ENCODE data around the gene CDH12. TPM values are rescaled to one million over a fixed set of nuclear protein-coding genes. Genes with fewer than 3 reads are reported as not detected.
"Not testable (repeated sequence)": the region's sequence is repeated elsewhere in the genome, so short reads cannot be mapped to it uniquely, and the experiment has no call there.

The CDH12 gene
- total RNA-seq (2014; rRNA removed; shearing (Covaris generic); ENCODE audit: low replicate concordance), result not detected in 2 replicates

DNA sequence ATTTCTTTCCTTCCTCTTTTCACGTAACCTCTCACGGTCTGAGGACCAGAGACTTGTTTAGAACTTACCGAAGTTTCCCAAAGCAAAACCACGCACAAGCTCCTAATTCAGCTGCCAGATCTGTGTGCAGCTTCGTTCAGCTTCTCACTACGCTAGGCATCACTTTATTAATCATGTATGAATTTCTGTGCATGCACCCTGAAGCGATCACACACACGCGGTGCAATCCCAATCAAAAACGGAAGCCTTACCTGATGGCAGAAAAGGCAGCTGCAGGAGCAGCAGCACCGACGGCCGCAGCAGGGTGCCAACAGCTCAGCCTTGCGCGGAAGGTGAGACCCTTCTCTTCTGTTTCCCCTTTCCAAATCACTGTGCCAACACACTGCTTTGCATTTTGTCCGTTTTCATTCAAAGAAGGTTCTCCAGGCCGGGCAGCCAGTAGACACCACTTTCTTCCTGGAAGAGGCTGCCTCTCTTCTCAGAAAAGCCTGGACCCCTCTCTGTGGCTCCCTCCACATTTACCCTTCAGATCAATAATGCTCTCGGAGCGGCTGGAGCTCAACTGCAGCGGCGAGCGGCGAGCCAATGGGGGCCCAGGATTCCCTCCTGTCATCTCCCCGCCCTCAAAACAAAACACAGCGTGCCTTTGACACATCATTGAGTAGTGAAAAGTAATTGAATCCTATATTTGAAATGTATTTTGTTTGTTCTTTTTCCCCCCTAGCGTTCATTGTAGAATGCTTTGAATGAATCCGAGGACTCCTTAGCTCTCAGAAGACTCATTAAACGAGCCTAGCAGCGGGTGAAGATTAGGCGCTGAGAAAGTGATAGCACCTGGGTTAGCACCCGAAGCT lies at the start of gene CDH12:
Gene CDH12, minus strand, starts transcription at position 538 of the 854 bp plus-strand sequence.
- no peak for DNase-seq (ENCODE audit: low read depth)
- in situ Hi-C loops (cut with HindIII; ENCODE audit: low pct_unique_long_range_greater_than_20kb, low sequenced_read_pairs), result no loop called here

DNA sequence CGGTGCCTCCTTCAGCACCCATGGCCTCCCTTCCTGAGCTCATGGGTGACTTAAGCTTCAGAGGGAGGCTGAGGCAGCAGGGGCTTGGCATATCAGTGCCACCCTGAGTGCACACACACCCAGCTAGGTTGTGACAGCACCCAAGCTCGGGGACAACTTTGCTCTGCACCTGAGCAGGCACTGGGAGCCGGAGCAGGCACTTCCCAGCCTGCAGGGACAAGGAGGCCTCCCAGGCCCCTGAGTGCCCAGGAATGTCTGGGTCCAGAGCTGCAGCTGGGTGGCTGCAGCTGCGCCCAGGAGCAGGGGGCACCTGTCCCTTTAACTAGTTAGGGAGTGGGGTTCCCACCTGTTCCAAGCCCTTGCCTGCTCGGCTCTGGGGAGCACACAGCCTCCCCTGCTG lies 48.7 kb upstream of the CDH12 start:
- DNase-seq (ENCODE audit: low read depth), result no peak

DNA sequence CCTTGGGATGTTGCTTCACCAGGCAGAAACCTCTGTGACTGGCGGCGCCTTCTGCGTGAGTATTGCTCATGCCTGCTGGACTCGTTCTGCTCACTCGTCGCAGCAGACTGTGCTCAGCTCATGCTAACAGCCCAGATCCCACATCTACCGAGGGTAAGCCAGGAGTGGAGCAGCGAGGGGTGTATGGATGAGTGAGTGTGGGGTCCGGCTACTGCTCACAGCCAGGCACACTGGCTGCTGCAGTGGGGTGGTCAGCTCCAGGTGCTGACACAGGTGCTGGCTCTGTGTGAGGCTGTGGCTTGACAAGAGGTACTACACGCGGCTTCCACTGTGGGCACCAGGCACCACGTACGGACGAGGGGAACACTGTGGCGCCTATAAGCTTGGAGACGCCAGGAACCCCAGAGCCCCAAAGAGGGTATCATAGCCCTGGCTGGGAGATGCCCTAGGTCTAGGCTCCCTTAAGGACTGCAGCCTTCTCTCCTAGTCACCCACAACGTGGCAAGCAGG lies 47.7 kb upstream of the CDH12 start:
- no peak for DNase-seq (ENCODE audit: low read depth)
- in situ Hi-C loops (cut with HindIII; ENCODE audit: low pct_unique_long_range_greater_than_20kb, low sequenced_read_pairs), result no loop called here

More for the DNA sequence above, 48.7 kb upstream of the CDH12 start:
- in situ Hi-C loops (cut with HindIII; ENCODE audit: low pct_unique_long_range_greater_than_20kb, low sequenced_read_pairs), result no loop called here

DNA sequence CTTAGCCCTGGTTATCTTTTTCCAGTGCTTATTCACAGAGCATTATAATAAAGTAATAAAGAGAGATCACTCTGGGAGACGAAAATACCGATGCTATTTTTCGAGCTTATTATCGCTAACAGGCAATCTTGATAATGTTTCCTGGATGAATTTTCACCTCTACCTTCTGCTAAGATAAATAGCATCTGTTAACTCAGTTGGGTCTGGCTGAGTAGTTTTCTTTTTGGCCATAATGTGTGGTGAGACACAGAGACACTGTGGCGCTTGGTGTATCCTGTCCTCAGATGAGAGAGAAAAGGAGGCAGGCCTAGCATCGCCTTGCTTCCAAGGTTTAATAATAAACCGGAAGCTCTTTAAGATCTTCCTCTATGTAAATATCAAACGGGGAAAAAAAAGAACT lies 46.2 kb upstream of the CDH12 start:
- in situ Hi-C loops (cut with HindIII; ENCODE audit: low pct_unique_long_range_greater_than_20kb, low sequenced_read_pairs), result no loop called here
- DNase-seq (ENCODE audit: low read depth), result no peak

DNA sequence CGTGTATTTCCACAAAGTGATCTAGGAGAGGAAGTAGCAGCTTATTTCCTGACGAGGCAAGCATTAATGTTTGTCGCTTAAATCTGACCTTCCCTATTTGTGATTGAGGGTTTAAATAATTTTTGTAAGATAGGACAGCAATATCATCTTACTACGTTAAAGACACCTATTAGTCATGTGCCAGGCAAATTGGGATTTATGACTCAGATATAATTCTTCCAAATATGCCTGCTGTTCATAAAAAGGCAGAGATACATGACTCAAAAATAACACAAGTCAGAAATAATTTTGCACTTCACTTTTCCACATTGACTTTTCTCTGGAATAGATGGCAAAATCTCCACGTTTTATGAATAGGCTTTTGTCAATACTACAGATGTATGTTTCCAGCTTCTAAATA lies 43.0 kb upstream of the CDH12 start:
- no peak for DNase-seq (ENCODE audit: low read depth)
- in situ Hi-C loops (cut with HindIII; ENCODE audit: low pct_unique_long_range_greater_than_20kb, low sequenced_read_pairs), result no loop called here

DNA sequence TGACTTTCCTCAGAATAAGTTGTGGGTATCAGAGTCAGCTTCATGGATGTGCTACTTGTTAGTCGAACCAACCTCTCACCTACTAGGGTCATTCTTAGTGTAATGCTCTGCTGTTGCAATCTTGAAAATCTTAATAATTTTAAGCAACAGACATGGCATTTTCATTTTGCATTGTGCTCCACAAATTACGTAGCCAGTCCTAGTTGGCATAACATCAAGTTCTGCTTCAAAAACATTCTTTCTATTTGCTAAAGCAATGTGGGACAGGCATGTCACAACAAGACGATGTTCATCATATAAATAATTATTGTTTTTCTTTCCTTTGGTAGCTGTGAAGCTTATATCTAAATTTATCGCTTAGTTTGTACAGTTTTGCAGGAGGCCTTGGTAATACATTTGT lies 39.3 kb upstream of the CDH12 start:
- in situ Hi-C loops (cut with HindIII; ENCODE audit: low pct_unique_long_range_greater_than_20kb, low sequenced_read_pairs), result no loop called here
- DNase-seq (ENCODE audit: low read depth), result no peak

DNA sequence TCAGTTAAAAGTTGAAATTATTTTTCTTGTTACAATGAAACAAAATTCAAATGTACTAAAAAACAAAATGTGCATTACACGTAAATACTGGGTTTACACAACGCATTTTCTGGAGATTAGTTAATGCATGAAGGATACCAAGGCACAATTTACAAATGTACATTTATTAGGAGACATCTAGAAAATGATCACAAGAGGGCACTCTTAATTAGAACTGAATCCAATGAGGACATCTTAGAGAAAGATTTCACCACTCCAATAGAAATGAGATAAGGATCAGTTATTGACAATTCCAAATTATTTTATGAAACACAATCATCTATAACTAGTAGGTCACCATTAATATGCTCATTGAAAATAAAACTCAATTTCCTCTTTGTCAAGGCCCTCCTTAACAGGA lies 36.6 kb upstream of the CDH12 start:
- DNase-seq (ENCODE audit: low read depth), result no peak
- in situ Hi-C loops (cut with HindIII; ENCODE audit: low pct_unique_long_range_greater_than_20kb, low sequenced_read_pairs), result no loop called here

DNA sequence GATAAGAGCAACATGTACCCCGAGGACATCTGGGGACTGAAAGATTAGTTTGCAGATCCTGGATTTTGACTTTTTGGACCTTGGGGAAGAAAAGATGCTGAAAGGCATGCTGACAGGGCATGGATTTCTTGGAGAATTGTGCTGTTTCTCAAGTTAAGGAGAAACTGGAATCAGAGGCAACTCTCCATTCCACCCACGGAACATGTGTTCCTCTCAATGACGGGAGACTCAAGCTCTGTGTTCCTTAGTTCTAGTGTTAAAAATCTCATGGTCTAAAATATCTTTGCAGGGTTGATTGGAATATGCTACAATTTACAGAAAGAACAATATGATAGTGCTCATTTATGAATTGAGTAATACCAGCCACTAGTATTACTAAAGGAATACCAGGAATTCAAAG lies 34.4 kb upstream of the CDH12 start:
- in situ Hi-C loops (cut with HindIII; ENCODE audit: low pct_unique_long_range_greater_than_20kb, low sequenced_read_pairs), result no loop called here
- no peak for DNase-seq (ENCODE audit: low read depth)

DNA sequence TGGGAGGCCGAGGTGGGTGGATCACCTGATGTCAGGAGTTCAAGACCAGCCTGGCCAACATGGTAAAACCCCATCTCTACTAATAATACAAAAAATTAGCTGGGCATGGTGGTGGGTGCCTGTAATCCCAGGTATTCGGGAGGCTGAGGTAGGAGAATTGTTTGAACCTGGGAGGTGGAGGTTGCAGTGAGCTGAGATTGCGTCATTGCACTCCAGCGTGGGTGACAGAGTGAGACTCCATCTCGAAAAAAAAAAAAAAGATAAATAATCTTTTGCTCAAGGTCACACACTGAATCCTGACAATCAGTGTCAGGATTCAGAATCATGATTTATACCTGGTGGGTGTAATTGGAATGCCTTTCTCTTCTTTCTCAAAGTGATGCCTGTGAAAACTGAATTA lies 5.8 kb upstream of the CDH12 start:
- in situ Hi-C loops (cut with HindIII; ENCODE audit: low pct_unique_long_range_greater_than_20kb, low sequenced_read_pairs); DNase-seq (ENCODE audit: low read depth): not testable (repeated sequence)

DNA sequence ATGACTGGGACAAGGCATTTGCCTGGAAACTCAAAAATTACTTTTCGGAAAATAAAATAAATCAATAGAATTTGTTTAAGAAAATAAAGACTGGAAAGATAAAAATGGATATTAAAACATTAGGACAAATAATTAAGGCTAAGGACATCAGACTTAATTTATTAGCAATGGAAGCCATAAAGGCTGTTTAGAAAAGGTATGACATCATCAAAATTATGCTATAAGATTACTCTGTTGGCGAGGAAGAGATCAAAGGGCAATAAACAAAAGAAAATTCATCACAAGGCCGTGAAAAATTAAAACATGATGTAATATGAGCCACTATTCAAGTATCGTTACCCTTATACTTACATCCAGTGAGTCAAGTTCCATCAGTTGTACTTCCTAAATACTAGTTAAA lies 2.7 kb upstream of the CDH12 start:
- in situ Hi-C loops (cut with HindIII; ENCODE audit: low pct_unique_long_range_greater_than_20kb, low sequenced_read_pairs), result no loop called here
- no peak for DNase-seq (ENCODE audit: low read depth)

DNA sequence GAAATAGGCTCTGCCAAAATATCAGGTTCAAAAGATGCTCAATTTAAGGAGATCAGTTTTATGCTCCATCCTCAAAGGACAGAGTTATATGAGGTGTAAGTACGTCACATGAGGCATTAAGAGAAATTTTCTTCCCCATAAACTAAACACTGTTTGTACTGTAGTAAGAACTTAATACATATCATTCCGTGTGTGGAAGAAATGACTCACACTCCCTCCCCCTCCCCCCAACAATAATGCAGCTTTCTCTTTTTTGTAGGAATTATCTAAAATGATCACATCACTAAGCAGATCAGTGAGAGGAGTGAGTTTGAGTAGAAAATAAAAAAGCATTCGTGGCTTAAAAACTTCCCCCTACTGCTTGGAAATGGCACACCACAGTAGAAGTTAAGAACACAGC lies 2.2 kb downstream of the CDH12 start:
- in situ Hi-C loops (cut with HindIII; ENCODE audit: low pct_unique_long_range_greater_than_20kb, low sequenced_read_pairs), result no loop called here
- DNase-seq (ENCODE audit: low read depth), result no peak

DNA sequence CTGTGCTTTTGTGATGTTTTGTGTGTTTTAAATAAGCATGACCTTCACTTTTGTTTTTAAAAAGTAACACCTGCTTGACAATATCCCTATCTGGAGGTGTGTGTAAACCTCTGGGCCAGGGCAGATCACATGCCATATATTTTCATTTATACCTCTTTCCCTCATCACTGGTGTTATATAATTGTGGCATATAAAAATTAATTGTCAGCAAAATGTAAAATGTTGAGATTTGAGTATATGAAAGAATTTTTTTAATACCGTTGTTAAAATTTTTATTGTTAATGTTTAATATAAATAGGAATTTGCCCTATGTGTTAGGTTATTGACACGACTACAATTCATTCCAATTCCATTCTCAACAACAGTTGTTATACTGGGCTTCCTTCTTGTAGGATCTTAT lies 6.5 kb downstream of the CDH12 start:
- no peak for DNase-seq (ENCODE audit: low read depth)
- in situ Hi-C loops (cut with HindIII; ENCODE audit: low pct_unique_long_range_greater_than_20kb, low sequenced_read_pairs), result no loop called here

DNA sequence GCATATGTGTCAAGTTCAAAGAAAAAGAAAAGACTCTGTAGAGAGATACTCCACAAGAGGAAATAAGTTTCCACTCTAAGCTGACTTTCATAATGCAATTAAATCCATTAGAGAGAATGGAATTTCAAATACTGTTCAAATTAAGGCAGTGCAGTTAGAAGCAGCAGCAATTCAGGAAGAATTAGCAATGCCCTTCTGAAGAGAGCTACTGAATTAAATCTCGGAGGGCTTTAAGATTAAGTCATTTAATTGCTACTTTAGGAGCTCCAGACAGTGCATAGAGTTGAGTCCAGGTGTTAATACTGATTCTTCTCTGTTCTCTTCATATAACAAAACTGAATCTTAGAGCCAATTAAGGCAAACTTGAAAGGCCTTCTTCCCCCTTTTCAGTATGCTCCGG lies 8.5 kb downstream of the CDH12 start:
- no peak for DNase-seq (ENCODE audit: low read depth)
- in situ Hi-C loops (cut with HindIII; ENCODE audit: low pct_unique_long_range_greater_than_20kb, low sequenced_read_pairs), result no loop called here

DNA sequence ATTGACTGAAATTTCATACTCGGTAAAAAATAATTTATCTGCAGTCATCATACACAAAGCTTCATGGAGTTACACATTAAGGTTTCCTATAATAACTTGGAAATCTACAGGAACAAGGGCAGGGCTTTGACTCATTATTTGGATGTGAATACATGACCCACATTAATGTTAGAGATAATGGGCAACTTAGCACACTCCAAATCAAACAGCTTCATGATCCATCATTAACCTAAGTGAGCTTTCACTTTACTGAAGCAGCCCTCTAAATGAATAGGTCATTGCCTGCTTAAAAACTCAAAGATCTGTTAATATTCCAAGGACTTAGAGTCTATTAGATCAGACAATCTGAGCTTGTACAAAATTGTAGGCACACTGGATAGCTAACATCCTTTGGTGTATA lies 9.0 kb downstream of the CDH12 start:
- in situ Hi-C loops (cut with HindIII; ENCODE audit: low pct_unique_long_range_greater_than_20kb, low sequenced_read_pairs), result no loop called here

DNA sequence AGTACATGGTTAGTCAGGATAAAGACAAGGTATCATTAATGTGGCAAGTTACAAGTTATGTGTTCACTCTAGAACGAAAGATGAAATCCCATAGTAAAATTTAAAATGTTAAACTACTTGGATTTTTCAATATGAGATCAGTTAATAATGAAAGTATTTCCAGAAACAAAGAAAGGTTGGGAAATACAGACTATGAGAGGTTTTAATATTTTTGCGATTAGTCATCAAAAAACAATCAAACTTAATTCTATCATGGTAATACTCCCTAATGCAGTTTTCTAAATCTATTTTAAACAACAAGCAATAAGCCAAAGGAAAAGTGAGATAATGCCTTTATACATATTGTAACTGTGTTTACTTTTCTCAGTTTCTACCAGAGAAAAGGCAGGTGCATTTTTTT lies 10.6 kb downstream of the CDH12 start:
- DNase-seq (ENCODE audit: low read depth), result no peak
- in situ Hi-C loops (cut with HindIII; ENCODE audit: low pct_unique_long_range_greater_than_20kb, low sequenced_read_pairs), result no loop called here

More for the DNA sequence above, 9.0 kb downstream of the CDH12 start:
- DNase-seq (ENCODE audit: low read depth), result no peak

DNA sequence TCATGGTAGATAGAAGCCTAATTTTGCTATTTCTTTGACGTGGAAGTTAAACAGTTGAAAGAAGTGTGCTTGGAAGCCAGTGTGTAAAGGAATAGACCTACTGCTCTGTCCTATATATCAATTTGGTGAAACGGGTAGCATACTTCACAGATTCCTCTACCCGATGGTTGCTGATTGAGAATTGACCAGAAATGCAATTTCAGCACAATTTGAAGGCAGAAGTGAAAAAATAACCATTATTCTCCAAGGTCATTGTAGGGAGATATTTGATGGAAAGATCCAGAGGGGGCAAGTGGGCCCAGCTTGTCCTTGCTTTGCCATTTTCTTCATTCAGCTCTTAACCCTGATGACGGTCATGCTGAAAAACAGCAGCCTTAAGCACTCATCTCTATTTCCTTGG lies 15.3 kb downstream of the CDH12 start:
- in situ Hi-C loops (cut with HindIII; ENCODE audit: low pct_unique_long_range_greater_than_20kb, low sequenced_read_pairs), result no loop called here
- DNase-seq (ENCODE audit: low read depth), result no peak

DNA sequence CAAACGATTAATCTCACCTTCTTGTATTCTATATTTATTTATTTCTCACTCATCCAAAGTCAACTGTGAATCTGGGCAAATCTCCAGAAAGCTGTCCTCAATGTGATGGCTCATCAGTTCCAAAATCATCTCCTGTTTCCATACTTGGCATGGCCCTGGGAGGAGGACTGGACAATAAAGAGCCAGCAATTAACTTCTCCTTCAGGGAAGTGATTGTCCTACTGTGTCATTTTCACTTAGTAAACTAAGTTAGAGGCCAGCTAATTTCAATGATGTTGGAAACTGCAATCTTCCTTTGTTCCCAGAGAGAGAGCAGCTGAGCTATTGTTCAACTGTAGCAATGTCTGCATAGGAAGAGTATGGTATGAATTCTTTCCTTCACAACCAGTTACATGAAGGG lies 17.5 kb downstream of the CDH12 start:
- DNase-seq (ENCODE audit: low read depth), result peak; percentile 18
- in situ Hi-C loops (cut with HindIII; ENCODE audit: low pct_unique_long_range_greater_than_20kb, low sequenced_read_pairs), result no loop called here

DNA sequence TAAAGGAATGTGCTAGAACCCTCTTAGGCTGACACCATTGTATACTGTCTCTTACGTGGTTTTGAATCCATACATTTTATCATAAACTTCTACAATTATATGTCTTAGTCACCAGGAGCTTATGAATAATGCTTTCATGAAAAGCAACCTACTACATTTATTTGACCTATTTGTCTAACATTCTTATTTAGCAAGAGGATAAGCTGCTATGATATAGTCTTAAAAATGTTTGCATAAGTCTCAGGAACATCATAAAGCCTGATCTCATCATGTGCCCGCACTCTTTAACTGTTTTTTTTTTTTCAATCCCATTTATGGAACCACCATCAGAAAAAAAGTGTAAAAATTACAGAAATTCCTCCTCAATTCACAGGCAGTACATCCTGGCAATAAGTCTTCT lies 59.7 kb downstream of the CDH12 start:
- DNase-seq (ENCODE audit: low read depth), result no peak
- in situ Hi-C loops (cut with HindIII; ENCODE audit: low pct_unique_long_range_greater_than_20kb, low sequenced_read_pairs), result no loop called here

DNA sequence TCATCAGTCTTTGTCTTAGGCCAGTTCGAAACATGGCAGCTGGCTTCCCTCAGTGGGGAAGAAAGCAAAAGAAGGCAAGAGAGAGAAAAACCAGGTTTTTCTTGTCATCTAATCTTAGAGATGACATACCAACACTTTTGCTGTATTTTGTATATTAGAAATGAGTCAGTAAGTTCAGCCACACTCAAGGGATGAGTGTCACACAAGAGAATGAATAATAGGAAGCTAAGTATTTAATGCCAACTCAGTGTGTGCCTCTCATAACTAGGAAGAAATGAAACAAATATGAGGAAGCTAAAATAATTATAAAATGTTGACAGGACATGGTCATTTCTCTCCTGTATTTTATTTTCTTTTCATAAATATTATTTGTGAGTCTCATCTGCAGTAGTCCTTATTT lies 65.3 kb downstream of the CDH12 start:
- no peak for DNase-seq (ENCODE audit: low read depth)
- in situ Hi-C loops (cut with HindIII; ENCODE audit: low pct_unique_long_range_greater_than_20kb, low sequenced_read_pairs), result no loop called here

DNA sequence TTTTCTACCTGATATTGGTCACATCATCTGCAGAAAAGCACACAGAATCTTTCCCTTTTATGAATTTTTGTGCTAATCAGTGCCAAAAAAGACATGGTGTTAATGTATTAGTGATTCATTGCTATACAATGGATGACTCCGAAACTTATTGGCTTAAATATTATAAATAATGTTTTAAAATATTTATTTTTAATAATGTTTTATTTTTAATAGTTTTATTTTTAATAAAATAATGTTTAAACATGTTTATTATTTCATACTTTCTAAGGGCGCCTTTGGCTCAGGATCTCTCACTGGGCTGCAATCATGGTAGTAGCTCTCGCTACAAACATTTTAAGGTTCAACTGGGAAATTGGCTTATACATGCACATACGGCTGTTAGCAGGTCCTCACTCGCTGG lies 65.7 kb downstream of the CDH12 start:
- in situ Hi-C loops (cut with HindIII; ENCODE audit: low pct_unique_long_range_greater_than_20kb, low sequenced_read_pairs), result no loop called here
- no peak for DNase-seq (ENCODE audit: low read depth)

Data from Caki2 (cell line).